ENCODE data around the gene NXNL1. TPM values are rescaled to one million over a fixed set of nuclear protein-coding genes. Genes with fewer than 3 reads are reported as not detected.
"Not testable (repeated sequence)": the region's sequence is repeated elsewhere in the genome, so short reads cannot be mapped to it uniquely, and the experiment has no call there.

The NXNL1 gene, protein sequence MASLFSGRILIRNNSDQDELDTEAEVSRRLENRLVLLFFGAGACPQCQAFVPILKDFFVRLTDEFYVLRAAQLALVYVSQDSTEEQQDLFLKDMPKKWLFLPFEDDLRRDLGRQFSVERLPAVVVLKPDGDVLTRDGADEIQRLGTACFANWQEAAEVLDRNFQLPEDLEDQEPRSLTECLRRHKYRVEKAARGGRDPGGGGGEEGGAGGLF
- not detected in 2 replicates for total RNA-seq

DNA sequence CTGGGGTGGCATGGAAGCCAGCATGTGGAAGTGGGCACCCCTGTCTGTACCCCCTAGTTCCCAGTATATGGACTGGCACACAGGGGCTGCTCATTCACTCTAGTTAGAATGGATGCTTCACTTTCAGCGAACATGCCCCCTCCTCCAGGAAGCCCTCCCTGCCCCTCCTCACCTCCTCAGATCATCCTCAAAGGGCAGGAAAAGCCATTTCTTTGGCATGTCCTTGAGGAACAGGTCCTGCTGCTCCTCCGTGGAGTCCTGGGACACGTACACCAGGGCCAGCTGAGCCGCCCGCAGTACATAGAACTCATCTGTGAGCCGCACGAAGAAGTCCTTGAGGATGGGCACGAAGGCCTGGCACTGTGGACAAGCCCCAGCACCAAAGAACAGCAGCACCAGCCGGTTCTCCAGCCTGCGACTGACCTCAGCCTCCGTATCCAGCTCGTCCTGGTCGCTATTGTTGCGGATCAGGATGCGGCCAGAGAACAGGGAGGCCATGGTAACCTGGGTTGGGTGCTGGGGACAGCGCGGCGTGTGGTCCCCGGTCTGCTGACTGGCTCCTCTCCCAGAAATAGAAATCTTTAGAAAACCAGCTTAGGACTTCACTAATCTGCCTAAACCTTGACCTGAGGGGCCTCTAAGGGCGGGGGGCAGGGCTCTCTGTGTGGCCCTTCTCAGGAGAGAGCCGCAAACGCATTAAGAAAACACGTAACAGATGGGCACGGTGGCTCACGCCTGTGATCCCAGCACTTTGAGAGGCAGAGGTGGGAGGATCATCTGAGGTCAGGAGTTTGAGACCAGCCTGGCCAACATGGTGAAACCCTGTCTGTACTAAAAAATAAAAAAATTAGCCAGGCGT lies at the start of gene NXNL1:
TSS of gene NXNL1 (minus strand) at position 555 of the 859 bp plus-strand sequence. CDS start at position 498, 57 bp downstream.
- DNase-seq (ENCODE audit: low read depth in 2 of 2), result no peak

DNA sequence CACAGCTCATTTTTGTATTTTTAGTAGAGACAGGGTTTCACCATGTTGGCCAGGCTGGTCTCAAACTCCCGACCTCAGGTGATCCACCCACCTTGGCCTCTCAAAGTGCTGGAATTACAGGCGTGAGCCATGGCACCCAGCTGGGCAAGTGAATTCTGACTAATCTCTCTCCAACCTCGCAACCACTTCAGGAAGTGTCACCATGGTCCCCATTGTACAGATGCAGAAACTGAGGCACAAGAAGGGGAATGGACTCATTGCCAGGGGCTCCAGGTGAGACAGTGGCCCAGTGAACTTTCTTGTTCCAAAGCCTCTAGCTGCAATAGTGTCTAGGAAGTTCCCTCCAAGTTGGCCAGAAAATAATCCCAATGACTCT lies 47.8 kb upstream of the NXNL1 start:
- DNase-seq (ENCODE audit: low read depth in 2 of 2), result not testable (repeated sequence)

DNA sequence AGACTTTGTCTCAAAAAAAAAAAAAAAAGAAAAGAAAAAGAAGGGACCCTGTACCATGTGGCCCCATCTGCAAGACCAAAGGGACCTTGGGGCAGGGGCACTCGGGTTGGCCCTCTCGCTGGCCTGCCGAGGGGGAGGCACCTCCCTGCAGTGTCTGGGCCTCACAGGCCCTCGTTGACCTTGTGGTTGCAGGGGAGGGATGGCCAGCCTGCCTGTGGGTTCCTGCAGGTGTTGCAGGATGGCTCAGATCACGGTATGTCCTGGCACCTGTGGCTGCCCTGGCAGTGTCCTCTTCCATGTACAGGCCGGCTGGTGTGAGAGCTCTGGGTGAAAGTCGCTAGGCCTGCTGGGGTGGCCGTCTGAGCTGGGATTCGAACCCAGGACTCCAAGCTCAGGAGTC lies 46.0 kb upstream of the NXNL1 start:
- DNase-seq (ENCODE audit: low read depth in 2 of 2), result no peak

DNA sequence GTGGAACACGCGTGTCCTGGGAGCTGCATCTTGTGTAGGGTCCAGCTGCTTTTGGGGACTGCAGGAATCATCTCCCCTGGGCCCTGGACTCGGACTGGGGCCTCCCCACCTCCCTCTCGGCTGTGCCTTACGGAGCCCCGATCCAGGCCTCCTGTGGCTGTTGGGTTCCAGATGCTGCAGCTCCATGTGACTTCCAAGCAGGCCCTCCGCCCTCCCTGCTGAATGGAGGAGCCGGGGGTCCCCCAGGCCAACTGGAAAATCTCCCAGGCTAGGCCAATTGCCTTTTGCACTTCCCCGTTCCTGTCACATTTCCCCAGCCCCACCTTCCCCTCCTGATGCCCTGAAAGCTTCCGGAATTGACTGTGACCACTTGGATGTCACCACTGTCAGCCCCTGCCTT lies 44.5 kb upstream of the NXNL1 start:
- DNase-seq (ENCODE audit: low read depth in 2 of 2), result no peak

DNA sequence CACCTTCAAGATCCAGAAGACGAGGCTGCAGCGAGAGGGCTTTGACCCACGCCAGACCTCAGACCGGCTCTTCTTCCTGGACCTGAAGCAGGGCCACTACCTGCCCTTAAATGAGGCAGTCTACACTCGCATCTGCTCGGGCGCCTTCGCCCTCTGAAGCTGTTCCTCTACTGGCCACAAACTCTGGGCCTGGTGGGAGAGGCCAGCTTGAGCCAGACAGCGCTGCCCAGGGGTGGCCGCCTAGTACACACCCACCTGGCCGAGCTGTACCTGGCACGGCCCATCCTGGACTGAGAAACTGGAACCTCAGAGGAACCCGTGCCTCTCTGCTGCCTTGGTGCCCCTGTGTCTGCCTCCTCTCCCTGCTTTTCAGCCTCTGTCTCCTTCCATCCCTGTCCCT lies 43.7 kb upstream of the NXNL1 start:
- DNase-seq (ENCODE audit: low read depth in 2 of 2), result no peak

DNA sequence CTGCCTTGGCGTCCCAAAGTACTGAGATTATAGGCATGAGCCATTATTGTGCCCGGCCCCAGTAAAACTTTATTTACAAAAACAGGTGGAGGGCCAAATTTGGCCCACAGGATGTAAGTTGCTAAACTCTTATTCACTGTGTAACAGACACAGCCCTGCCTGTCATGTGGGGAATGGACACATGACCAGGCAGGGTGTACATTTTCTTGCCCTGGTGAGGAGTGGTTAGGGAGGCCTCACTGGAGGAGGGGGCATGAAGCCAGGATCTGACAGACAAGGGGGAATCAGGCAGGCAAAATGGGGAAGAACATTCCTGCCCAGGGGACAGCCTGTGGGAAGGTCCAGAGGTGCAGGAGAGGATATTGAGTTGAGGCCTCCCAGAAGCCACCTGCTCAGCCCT lies 43.3 kb upstream of the NXNL1 start:
- DNase-seq (ENCODE audit: low read depth in 2 of 2), result no peak

DNA sequence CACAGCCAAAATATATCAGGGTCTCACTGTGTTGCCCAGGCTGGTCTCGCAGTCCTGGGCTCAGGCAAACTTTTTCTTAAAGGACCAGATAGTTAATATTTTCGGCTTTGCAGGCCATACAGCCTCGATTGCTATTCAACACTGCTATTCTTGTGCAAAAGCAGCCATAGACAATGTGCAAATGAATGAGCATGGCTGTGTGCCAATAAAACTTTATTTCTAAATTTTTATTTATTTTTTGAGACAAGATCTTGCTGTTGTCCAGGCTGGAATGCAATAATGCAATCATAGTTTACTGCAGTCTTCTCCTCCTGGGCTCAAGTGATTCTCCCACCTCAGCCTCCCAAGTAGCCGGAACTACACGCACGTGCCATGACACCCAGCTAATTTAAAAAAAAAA lies 42.5 kb upstream of the NXNL1 start:
- DNase-seq (ENCODE audit: low read depth in 2 of 2), result no peak

DNA sequence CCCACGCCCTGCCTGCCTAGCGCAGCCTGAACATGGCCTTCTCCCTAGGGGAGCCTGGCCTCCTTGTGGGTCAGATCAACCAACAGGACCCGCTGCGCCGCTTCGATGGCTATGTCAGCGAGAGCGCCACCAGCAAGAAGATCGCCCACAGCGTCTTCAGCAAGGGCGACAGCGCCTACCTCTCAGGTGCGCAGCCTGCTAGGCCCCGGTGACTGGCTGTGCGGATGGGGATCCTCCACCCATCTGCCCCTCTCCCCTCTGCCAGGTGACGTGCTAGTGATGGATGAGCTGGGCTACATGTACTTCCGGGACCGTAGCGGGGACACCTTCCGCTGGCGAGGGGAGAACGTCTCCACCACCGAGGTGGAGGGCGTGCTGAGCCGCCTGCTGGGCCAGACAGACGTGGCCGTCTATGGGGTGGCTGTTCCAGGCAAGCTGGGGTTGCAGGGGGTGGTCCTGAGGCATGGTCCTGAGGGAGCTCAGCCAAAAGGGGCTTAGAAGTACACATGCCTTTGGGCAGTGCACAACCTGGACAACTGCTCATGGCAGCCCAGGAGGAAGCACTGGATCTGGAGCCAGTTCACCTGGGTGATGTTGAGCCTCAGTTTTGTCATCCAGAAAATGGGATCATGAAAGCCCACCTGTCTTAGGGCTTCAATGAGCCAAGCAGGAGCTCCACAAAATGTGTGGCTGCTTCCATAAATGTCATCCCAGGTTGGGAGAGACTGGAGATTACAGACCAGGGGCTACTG lies 39.9 kb upstream of the NXNL1 start:
- DNase-seq (ENCODE audit: low read depth in 2 of 2), result no peak

DNA sequence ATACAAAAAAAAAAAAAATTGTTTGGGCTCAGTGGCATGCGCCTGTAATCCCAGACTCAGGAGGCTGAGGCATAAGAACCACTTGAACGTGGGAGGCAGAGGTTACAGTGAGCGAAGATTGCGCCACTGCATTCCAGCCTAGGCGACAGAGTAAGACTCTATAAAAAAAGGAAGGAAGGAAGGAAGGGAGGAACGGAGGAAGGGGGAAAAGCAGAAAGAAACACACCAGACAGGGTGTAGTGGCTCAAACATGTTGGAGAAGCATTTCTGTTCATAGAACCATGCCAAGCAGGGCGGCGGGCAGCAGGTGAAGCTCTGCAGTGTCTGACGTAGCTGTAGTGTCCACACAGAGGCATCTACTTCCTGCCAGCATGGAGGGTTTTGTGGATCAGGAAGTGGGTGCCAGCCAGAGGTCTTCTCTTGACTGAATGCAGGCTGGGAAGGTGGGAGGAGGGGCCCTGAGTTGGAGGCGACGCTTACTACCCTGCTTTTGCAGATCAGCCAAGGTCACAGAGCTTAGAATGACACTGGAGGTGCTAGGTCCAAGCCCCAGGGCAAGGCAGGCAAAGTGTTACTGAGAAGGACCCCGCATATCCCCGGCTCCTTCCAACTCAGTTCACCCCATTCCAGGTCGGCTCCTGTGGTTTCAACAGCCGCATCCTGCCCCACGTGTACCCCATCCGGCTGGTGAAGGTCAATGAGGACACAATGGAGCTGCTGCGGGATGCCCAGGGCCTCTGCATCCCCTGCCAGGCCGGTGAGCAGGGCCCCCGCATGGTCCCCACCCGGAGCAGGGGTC lies 39.1 kb upstream of the NXNL1 start:
- peak; percentile 53 to 84 for DNase-seq (ENCODE audit: low read depth in 2 of 2)

DNA sequence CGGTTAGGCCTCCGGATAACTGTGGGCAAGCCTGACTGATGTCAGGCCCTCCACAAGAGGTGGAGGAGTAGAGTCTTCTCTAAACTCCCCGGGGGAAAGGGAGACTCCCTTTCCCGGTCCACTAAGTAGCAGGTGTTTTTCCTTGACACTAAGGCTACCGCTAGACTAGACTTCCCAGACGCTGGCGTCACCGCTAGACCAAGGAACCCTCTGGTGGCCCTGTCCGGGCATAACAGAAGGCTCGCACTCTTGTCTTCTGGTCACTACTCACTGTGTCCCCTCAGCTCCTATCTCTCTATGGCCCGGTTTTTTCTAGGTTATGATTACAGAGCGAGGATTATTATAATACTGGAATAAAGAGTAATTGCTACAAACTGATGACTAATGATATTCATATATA lies 38.3 kb upstream of the NXNL1 start:
- DNase-seq (ENCODE audit: low read depth in 2 of 2), result peak in 1 of 2 donors; percentile 29

DNA sequence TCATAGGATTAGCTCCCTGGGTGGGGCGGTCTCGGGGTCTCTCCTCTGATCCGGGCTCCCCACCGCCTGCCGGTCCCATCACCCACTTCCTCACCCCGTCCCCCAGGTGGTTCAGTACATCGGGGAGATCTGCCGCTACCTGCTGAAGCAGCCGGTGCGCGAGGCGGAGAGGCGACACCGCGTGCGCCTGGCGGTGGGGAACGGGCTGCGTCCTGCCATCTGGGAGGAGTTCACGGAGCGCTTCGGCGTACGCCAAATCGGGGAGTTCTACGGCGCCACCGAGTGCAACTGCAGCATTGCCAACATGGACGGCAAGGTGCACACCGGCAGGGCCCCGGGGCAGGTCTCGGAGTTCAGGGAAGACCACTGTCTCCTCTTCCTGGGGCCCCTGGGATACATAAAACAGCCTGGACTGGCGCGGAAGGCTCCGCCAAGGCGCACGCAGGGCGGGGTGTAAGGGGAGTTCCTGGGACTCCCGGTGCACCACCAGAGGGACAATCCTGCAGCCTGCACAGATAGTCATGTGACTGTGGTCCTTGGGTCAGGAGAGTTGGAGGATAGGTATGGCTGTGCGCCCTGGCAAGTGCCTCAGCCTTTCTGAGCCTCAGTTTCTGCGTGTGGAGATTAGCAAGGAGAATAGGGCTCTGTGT lies 36.5 kb upstream of the NXNL1 start:
- no peak for DNase-seq (ENCODE audit: low read depth in 2 of 2)

DNA sequence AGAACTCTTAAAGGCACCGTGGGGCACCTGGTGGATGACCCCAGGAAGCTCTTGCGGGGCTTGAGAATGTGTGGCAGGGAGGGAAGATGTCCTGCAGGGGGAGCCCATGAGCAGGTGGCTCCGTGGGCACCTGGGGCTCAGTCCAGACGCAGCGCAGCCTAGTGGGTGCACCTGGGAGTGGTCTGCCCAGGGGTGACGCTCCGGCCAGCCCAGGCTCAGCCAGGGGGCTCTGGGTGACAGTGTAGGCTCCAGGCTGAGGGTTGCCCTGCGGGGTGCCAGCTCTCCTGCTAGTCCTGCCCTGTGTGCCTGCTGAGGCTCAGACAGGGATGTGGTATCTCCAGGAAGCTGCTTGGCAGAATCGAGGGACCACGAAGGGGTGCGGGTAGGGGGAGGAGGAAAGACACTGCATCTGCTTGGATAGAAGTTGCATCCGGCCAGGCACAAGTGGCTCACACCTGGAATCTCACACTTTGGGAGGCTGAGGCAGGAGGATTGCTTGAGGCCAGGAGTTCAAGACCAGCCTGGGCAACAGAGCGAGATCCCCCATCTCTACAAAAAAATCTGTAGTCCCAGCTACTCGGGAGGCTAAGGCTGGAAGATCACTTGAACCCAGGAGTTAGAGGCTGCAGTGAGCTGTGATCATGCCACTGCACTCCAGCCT lies 35.7 kb upstream of the NXNL1 start:
- DNase-seq (ENCODE audit: low read depth in 2 of 2), result peak; percentile 78 to 85

DNA sequence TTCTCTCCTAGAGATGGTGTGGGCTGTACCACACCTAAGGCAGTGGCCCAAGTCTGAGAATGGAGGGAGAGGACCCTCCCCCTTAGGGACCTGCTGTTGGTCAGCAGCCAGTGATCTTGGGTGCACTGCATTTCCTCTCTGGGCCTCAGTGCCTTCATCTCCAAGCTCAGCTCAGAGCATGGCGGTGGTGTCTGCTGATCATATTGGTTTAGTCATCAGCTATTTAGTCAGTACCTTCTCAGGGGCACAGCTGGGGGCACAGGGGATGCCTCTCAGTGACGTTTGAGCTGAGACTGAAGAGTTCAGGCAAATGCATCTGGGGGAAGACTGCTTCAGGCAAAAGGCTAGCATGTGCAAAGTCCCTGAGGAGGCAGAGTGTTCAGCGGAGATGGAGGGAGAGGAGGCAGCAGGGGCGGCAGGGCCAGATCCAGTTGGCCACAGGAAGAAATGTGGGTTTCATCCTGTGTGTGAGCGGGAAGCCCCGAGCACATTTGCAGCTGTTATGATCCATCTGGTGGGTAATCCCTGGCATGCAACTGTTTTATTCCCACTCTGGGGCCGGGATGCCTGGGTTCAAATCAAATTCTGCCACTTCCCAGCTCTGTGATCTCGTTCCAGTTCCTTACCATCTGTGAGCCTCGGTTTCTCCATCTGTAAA lies 35.0 kb upstream of the NXNL1 start:
- DNase-seq (ENCODE audit: low read depth in 2 of 2), result no peak

DNA sequence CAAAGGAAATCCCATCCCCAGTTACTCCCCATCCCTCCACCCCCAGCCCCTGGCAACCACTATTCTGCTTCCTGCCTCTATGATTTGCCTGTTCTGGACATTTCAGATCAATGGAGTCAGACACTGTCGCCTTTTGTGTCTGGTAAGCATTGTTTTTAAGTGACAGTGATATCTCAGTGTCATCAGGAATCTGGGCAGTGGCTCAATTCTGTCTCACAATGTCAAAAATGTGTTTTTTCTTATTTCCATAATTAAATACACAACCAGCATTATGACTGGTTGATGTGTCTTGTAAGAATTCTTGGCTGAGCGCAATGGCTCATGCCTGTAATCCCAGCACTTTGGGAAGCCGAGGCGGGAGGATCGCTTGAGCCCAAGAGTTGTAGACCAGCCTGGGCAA lies 30.6 kb upstream of the NXNL1 start:
- DNase-seq (ENCODE audit: low read depth in 2 of 2), result no peak

DNA sequence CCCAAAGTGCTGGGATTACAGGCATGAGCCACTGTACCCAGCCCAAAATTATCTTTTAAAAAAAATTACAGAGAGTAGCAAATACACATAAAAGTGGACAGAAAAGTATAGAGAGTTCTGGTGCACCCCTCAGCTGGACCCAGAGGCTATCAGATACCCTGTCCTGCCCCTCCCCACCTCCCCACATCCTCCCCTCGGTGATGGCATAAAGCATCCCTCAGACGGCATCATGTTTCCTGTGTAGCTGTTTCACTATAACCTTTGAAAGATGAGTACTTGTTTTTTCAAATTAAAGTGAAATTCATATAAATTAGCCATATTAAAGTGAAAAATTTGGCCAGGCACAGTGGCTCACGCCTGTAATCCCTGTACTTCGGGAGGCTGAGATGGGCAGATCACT lies 29.7 kb upstream of the NXNL1 start:
- no peak for DNase-seq (ENCODE audit: low read depth in 2 of 2)

DNA sequence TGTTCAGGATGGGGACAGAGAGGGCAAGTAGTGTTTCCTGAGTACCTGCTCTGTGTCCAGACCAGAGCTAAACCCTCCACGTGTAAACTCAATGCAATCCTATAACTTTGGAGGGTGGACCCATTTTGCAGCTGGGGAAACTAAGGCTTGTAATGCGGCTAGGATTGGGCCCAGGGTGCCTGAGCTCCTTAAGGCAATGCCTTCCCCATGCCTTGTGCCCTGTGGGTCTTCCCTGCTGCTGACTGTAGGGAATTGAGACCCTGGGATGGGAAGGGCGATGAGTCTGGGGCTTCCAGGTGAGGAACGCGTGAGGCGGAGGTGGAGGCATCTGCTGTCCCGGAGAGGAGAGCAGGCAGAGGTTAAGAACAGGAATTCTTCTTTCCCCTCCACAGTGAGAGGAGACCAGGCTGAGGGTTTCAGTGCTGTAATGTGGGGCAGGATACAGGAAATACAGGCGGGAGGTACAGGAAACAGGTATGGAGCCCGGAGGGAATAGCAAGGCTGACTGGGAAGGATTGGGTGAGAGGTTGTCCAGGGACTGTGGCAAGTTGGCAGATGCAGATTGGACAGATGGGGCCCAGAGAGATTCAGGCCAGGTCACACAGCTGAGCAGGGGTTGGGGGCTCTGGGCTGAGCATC lies 28.8 kb upstream of the NXNL1 start:
- DNase-seq (ENCODE audit: low read depth in 2 of 2), result peak; percentile 29 to 64

DNA sequence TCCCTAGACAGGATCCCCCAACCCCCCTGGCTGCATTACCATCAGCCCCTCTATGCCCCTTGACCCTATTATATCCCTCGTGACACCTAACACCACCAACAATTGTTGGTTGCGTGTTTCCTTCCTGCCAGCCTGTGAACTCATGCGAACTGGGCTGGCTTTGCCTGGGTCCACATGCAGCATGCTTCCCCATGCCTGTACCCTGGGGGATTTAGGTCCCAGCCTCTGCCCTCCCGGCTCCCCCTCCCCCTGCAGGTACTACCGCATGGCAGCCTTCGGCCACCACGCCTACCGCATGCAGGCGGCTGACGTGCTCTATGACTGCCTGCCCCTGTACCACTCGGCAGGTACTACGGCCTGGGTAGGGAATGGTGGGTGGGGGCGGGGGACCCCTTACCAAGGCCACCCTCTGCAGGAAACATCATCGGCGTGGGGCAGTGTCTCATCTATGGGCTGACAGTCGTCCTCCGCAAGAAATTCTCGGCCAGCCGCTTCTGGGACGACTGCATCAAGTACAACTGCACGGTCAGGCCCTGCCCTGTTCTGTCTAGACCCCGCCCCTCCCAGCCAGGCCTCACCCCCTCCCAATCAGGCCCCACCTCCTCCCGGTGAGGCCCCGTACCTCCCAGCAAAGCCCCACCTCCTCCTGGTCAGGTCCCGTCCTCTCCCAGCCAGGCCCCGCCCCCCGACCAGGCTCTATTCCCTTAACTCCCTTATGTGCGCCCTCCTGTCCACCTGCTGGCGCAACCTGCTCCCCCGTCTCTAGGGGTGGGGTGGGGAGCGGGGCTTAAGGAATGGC lies 28.1 kb upstream of the NXNL1 start:
- peak; percentile 53 to 93 for DNase-seq (ENCODE audit: low read depth in 2 of 2)

DNA sequence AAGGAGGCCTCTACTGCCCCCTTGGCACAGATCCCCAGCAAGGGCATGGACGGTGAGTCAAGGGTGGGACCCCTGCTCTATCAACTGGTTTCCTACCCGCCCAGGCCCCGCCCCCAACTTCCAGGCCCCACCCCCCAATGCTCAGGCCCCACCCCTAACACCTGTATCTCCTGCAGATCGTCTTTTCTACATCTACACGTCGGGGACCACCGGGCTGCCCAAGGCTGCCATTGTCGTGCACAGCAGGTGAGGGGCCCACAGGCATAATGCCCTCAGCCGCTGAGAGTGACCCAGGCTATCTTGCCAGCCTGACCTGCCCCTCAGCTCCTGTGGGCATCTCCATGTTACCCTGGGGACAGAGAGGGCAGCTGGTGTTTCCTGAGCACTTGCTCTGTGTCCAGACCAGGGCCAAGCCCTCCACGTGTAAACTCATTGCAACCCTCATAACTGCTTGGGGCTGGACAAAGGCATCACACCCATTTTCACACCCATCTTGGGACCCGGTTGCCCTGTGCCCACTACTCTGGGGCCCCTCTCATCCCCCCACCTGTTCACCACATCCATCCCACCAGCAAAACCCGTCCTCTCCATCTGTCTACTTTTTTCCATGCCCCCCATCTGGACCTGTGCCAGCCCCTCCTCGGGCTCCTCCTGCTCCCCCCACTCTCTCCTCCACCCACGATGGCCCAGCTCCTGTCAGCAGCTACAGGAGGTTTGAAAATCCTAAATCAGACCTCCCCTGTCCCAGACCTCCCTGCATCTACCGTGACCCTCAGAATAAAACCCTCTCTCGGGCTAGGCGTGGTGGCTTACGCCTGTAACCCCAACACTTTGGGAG lies 26.8 kb upstream of the NXNL1 start:
- no peak for DNase-seq (ENCODE audit: low read depth in 2 of 2)
